ENCODE results near the gene GPRC5C. TPM values are rescaled to one million over a fixed set of nuclear protein-coding genes. Genes with fewer than 3 reads are reported as not detected.
"Not testable (repeated sequence)": the region's sequence is repeated elsewhere in the genome, so short reads cannot be mapped to it uniquely, and the experiment has no call there.

GPRC5C gene
- total RNA-seq, 3 donors from 2014 or later (not counting 1 experiment from before 2014, with no cell fraction given) = 0.26 to 0.60 (median 0.29) TPM

- Mint-ChIP-seq H3K9me3 (no peaks in the 10 kb centered on the region), H3K4me3 (no peak overlapping the region), H3K4me1 (peaks cover 8 to 10% of the 10 kb centered on the region in 2 donors), H3K27ac (no peak overlapping the region), H3K27me3 (ENCODE audit: low read depth in 2 of 2) (peaks cover 0 to 3% of the 10 kb centered on the region in 2 donors), H3K36me3 (no peaks in the 10 kb centered on the region)
- intact Hi-C loops (cut with micrococcal nuclease) = no loop called here
- Histone ChIP-seq H3K27ac (ENCODE audit: low read length) (no peak overlapping the region), H3K4me3 (ENCODE audit: low read length) (no peak overlapping the region), H3K4me1 (ENCODE audit: control insufficient read depth, insufficient read depth, low read length) (peaks cover 7% of the 10 kb centered on the region), H3K36me3 (ENCODE audit: control insufficient read depth, insufficient read depth, low read length) (no peaks in the 10 kb centered on the region), H3K27me3 (ENCODE audit: control insufficient read depth, insufficient read depth, low read length) (no peaks in the 10 kb centered on the region), H3K9me3 (ENCODE audit: control insufficient read depth, insufficient read depth, low read length) (no peaks in the 10 kb centered on the region)
- TF ChIP-seq CTCF (IDR thresholded peaks at IDR 0.05) = no peak
- 91% methylated on average over 5 of the region's 7 CpGs for WGBS (ENCODE audit: insufficient coverage)
- DNase-seq (no peak), ATAC-seq (no peak)
Measured at GRCh38 chr17:74404218-74404617, 27.7 kb upstream of the GPRC5C start.

GRCh38 chr17:74404789-74405188, 27.1 kb upstream of the GPRC5C start:
- DNase-seq (no peak), ATAC-seq (no peak)
- Histone ChIP-seq H3K27ac (ENCODE audit: low read length) (no peak overlapping the region), H3K27me3 (ENCODE audit: control insufficient read depth, insufficient read depth, low read length) (no peaks in the 10 kb centered on the region), H3K4me3 (ENCODE audit: low read length) (no peak overlapping the region), H3K9me3 (ENCODE audit: control insufficient read depth, insufficient read depth, low read length) (no peaks in the 10 kb centered on the region), H3K4me1 (ENCODE audit: control insufficient read depth, insufficient read depth, low read length) (peaks cover 9% of the 10 kb centered on the region), H3K36me3 (ENCODE audit: control insufficient read depth, insufficient read depth, low read length) (no peaks in the 10 kb centered on the region)
- H3K4me3 Mint-ChIP-seq = no peak overlapping the region
- TF ChIP-seq CTCF (IDR thresholded peaks at IDR 0.05) = no peak
- intact Hi-C loops (cut with micrococcal nuclease) = no loop called here
- H3K4me1 Mint-ChIP-seq = peaks cover 8 to 10% of the 10 kb centered on the region in 2 donors
- peaks cover 0 to 3% of the 10 kb centered on the region in 2 donors for H3K27me3 Mint-ChIP-seq (ENCODE audit: low read depth in 2 of 2)
- H3K9me3 Mint-ChIP-seq = no peaks in the 10 kb centered on the region
- WGBS (ENCODE audit: insufficient coverage) = 82% methylated on average over 5 of the region's 6 CpGs
- H3K27ac Mint-ChIP-seq = no peak overlapping the region
- no peaks in the 10 kb centered on the region for H3K36me3 Mint-ChIP-seq

- H3K27ac ChIP-seq (ENCODE audit: low read length); DNase-seq; H3K27me3 ChIP-seq (ENCODE audit: control insufficient read depth, insufficient read depth, low read length); ATAC-seq; H3K27me3 Mint-ChIP-seq (ENCODE audit: low read depth in 2 of 2); H3K4me3 Mint-ChIP-seq; H3K9me3 ChIP-seq (ENCODE audit: control insufficient read depth, insufficient read depth, low read length); intact Hi-C loops (cut with micrococcal nuclease); H3K4me3 ChIP-seq (ENCODE audit: low read length); H3K9me3 Mint-ChIP-seq; H3K27ac Mint-ChIP-seq; H3K36me3 ChIP-seq (ENCODE audit: control insufficient read depth, insufficient read depth, low read length); H3K36me3 Mint-ChIP-seq: not testable (repeated sequence)
- 92% methylated on average over 5 of the region's 5 CpGs for WGBS (ENCODE audit: insufficient coverage)
- H3K4me1 Mint-ChIP-seq = peaks cover 8 to 12% of the 10 kb centered on the region in 2 donors
- peaks cover 15% of the 10 kb centered on the region for H3K4me1 ChIP-seq (ENCODE audit: control insufficient read depth, insufficient read depth, low read length)
Measured at GRCh38 chr17:74405311-74405710, 26.6 kb upstream of the GPRC5C start.

DNA sequence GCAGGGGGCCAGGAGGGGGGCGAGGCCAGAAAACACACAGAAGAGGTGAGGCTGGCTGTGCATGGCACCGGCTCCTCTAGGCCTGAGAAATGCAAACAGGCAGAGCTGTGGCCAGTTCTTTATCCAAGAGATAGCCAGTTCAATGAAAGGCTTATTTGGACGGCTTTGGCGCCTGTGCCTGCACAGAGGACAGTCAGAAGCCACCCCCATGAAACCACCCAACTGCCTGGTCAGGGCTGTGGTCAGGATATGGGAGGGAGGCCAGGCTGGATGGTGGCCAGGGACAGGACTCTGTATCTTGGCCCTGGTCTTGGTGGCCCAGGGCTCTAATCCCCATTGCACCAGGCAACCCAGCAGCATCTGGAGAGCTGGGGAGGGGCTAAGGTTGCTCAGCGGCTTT, 24.5 kb upstream of the GPRC5C start:
- TF ChIP-seq CTCF (IDR thresholded peaks at IDR 0.05) = no peak
- H3K4me3 ChIP-seq (ENCODE audit: low read length) = no peak overlapping the region
- H3K27ac ChIP-seq (ENCODE audit: low read length) = no peak overlapping the region
- intact Hi-C loops (cut with micrococcal nuclease) = no loop called here
- no peak overlapping the region for H3K27ac Mint-ChIP-seq
- no peaks in the 10 kb centered on the region for H3K36me3 Mint-ChIP-seq
- peaks cover 18% of the 10 kb centered on the region for H3K4me1 ChIP-seq (ENCODE audit: control insufficient read depth, insufficient read depth, low read length)
- no peak for ATAC-seq
- H3K36me3 ChIP-seq (ENCODE audit: control insufficient read depth, insufficient read depth, low read length) = no peaks in the 10 kb centered on the region
- no peak for DNase-seq
- H3K4me1 Mint-ChIP-seq = peaks cover 8 to 16% of the 10 kb centered on the region in 2 donors
- H3K27me3 Mint-ChIP-seq (ENCODE audit: low read depth in 2 of 2) = peaks cover 0 to 3% of the 10 kb centered on the region in 2 donors
- 82% methylated on average over 5 of the region's 5 CpGs for WGBS (ENCODE audit: insufficient coverage)
- H3K4me3 Mint-ChIP-seq = no peak overlapping the region
- no peaks in the 10 kb centered on the region for H3K9me3 ChIP-seq (ENCODE audit: control insufficient read depth, insufficient read depth, low read length)
- no peaks in the 10 kb centered on the region for H3K9me3 Mint-ChIP-seq
- H3K27me3 ChIP-seq (ENCODE audit: control insufficient read depth, insufficient read depth, low read length) = no peaks in the 10 kb centered on the region
